HepG2 (cell line): Measurements from ENCODE around the gene ANKRD12. TPM values are rescaled to one million over a fixed set of nuclear protein-coding genes. Genes with fewer than 3 reads are reported as not detected.

Experiments used
- AHDC1 ChIP-seq: sonication (generic); formaldehyde crosslinking; IDR thresholded peaks from 2 replicates; pipeline ENCODE4 v1.5.1; 2020; ENCODE audit warnings: mild to moderate bottlenecking, missing genetic modification reagents, borderline replicate concordance
- DNMT1 ChIP-seq: sonication (generic); formaldehyde crosslinking; IDR thresholded peaks from 2 replicates; pipeline ENCODE4 v1.5.1; 2020; ENCODE audit warnings: mild to moderate bottlenecking, missing genetic modification reagents
- KDM4B ChIP-seq: sonication (generic); formaldehyde crosslinking; IDR thresholded peaks from 2 replicates; pipeline ENCODE4 v1.4.0; 2020; ENCODE audit warnings: missing genetic modification reagents
- NCOA5 ChIP-seq: sonication (generic); formaldehyde crosslinking; IDR thresholded peaks from 2 replicates; pipeline ENCODE4 v1.4.0; 2020; ENCODE audit warnings: missing genetic modification reagents
- ZKSCAN8 ChIP-seq: IDR thresholded peaks from 2 replicates; pipeline ENCODE4 v1.6.1; 2016; ENCODE audit warnings: borderline replicate concordance, missing genetic modification reagents, missing compliant biosample characterization
- ZNF292 ChIP-seq: sonication (generic); formaldehyde crosslinking; IDR thresholded peaks from 2 replicates; pipeline ENCODE4 v1.8.1; 2022; ENCODE audit warnings: mild to moderate bottlenecking, low read depth, missing genetic modification reagents, borderline replicate concordance
- ZNF350 ChIP-seq: sonication (generic); formaldehyde crosslinking; IDR thresholded peaks from 2 replicates; pipeline ENCODE4 v1.4.0; 2020; ENCODE audit warnings: mild to moderate bottlenecking, low read depth, missing genetic modification reagents, borderline replicate concordance
- ZNF615 ChIP-seq: sonication (generic); formaldehyde crosslinking; IDR thresholded peaks from 2 replicates; pipeline ENCODE4 v1.5.0; 2020; ENCODE audit warnings: mild to moderate bottlenecking, missing genetic modification reagents, borderline replicate concordance
- ZNF724P ChIP-seq: sonication (generic); formaldehyde crosslinking; IDR thresholded peaks from 2 replicates; pipeline ENCODE4 v1.8.0; 2022; ENCODE audit warnings: missing genetic modification reagents, borderline replicate concordance
- ZNF737 ChIP-seq: sonication (generic); formaldehyde crosslinking; IDR thresholded peaks from 2 replicates; pipeline ENCODE4 v1.5.0; 2020; ENCODE audit warnings: missing genetic modification reagents, mild to moderate bottlenecking, borderline replicate concordance
- polyA plus RNA-seq, 8 experiments: library from polyadenylated mRNA; depleted of rRNA in 3 of 8; stranded (reverse) in 7 of 8; unstranded in 1 of 8; fragments of >200 nt; fragmentation: Illumina TruSeq in 4 of 8; extraction: Trizol in 4 of 8; gene quantifications; 2 replicates each; pipeline versions ENCODE4 v1.2.1 to v1.2.3, GENCODE V29; 2011 to 2016; ENCODE audit warnings: low read depth in 4 of 8, missing spikeins in 1 of 8, mixed read lengths in 1 of 8; ENCODE audit not compliant: insufficient read depth in 1 of 8
- total RNA-seq, 5 experiments: library from RNA; depleted of rRNA; stranded (reverse); fragments of >200 nt; fragmentation: Illumina TruSeq; extraction: Trizol; gene quantifications; 2 replicates each; pipeline ENCODE4 v1.2.3, GENCODE V29; 2016; ENCODE audit warnings: low read depth in 1 of 5
- TF ChIP-seq, protein P1 (sequence below): sonication (generic); formaldehyde crosslinking; IDR thresholded peaks from 2 replicates; pipeline ENCODE4 v1.5.0; 2020; ENCODE audit warnings: missing genetic modification reagents, mild to moderate bottlenecking, borderline replicate concordance
- TF ChIP-seq, protein P2 (sequence below): sonication (generic); formaldehyde crosslinking; IDR thresholded peaks from 2 replicates; pipeline ENCODE4 v1.5.1; 2020; ENCODE audit warnings: mild to moderate bottlenecking, missing genetic modification reagents
- TF ChIP-seq, protein P3 (sequence below): sonication (generic); formaldehyde crosslinking; IDR thresholded peaks from 2 replicates; pipeline ENCODE4 v1.4.0; 2020; ENCODE audit warnings: low read depth, mild to moderate bottlenecking, missing genetic modification reagents
- TF ChIP-seq, protein P4 (sequence below): sonication (generic); formaldehyde crosslinking; IDR thresholded peaks from 2 replicates; pipeline ENCODE4 v1.5.1; 2020; ENCODE audit warnings: missing genetic modification reagents, mild to moderate bottlenecking, borderline replicate concordance

The ANKRD12 gene
- total and polyA plus RNA-seq, 2 of the 13 experiments (the other 11 are each of a cell fraction or from before 2014, with no cell fraction given) = 6.0 to 23.2 TPM

- no peak for TF ChIP-seq AHDC1
- TF ChIP-seq ZNF737 (CRISPR knock-in tag) = no peak
- TF ChIP-seq NCOA5 (CRISPR knock-in tag) = no peak
- TF ChIP-seq, protein P1, sequence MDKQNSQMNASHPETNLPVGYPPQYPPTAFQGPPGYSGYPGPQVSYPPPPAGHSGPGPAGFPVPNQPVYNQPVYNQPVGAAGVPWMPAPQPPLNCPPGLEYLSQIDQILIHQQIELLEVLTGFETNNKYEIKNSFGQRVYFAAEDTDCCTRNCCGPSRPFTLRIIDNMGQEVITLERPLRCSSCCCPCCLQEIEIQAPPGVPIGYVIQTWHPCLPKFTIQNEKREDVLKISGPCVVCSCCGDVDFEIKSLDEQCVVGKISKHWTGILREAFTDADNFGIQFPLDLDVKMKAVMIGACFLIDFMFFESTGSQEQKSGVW = no peak
- TF ChIP-seq, protein P2, sequence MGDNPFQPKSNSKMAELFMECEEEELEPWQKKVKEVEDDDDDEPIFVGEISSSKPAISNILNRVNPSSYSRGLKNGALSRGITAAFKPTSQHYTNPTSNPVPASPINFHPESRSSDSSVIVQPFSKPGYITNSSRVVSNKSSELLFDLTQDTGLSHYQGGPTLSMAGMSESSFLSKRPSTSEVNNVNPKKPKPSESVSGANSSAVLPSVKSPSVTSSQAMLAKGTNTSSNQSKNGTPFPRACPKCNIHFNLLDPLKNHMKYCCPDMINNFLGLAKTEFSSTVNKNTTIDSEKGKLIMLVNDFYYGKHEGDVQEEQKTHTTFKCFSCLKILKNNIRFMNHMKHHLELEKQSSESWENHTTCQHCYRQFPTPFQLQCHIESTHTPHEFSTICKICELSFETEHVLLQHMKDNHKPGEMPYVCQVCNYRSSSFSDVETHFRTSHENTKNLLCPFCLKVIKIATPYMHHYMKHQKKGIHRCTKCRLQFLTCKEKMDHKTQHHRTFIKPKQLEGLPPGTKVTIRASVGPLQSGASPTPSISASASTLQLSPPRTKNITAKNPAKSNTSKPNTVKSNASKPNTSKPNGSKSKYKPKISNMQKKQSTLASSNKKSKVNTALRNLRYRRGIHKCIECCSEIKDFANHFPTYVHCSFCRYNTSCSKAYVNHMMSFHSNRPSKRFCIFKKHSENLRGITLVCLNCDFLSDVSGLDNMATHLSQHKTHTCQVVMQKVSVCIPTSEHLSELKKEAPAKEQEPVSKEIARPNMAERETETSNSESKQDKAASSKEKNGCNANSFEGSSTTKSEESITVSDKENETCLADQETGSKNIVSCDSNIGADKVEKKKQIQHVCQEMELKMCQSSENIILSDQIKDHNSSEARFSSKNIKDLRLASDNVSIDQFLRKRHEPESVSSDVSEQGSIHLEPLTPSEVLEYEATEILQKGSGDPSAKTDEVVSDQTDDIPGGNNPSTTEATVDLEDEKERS = no peak
- TF ChIP-seq ZKSCAN8 (CRISPR knock-in tag) = no peak
- TF ChIP-seq, protein P3, sequence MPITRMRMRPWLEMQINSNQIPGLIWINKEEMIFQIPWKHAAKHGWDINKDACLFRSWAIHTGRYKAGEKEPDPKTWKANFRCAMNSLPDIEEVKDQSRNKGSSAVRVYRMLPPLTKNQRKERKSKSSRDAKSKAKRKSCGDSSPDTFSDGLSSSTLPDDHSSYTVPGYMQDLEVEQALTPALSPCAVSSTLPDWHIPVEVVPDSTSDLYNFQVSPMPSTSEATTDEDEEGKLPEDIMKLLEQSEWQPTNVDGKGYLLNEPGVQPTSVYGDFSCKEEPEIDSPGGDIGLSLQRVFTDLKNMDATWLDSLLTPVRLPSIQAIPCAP (CRISPR knock-in tag) = no peak
- peak; percentile 50; the same call in 1 of the 2 replicates for TF ChIP-seq KDM4B (CRISPR knock-in tag)
- no peak for TF ChIP-seq ZNF615
- no peak for TF ChIP-seq ZNF292 (CRISPR knock-in tag)
- TF ChIP-seq, protein P4, sequence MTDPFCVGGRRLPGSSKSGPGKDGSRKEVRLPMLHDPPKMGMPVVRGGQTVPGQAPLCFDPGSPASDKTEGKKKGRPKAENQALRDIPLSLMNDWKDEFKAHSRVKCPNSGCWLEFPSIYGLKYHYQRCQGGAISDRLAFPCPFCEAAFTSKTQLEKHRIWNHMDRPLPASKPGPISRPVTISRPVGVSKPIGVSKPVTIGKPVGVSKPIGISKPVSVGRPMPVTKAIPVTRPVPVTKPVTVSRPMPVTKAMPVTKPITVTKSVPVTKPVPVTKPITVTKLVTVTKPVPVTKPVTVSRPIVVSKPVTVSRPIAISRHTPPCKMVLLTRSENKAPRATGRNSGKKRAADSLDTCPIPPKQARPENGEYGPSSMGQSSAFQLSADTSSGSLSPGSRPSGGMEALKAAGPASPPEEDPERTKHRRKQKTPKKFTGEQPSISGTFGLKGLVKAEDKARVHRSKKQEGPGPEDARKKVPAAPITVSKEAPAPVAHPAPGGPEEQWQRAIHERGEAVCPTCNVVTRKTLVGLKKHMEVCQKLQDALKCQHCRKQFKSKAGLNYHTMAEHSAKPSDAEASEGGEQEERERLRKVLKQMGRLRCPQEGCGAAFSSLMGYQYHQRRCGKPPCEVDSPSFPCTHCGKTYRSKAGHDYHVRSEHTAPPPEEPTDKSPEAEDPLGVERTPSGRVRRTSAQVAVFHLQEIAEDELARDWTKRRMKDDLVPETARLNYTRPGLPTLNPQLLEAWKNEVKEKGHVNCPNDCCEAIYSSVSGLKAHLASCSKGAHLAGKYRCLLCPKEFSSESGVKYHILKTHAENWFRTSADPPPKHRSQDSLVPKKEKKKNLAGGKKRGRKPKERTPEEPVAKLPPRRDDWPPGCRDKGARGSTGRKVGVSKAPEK (CRISPR knock-in tag) = no peak
- no peak for TF ChIP-seq DNMT1 (CRISPR knock-in tag)
- TF ChIP-seq ZNF350 = no peak
- TF ChIP-seq ZNF724P = no peak
These were observed 836 bp downstream of the ANKRD12 start (continued) for GRCh38 chr18:9137168-9138066.
